H9 (cell line): ENCODE measurements around the gene MGLL. TPM values are rescaled to one million over a fixed set of nuclear protein-coding genes. Genes with fewer than 3 reads are reported as not detected.

ENCODE experiments used
- DNase-seq: peaks from one replicate; pipeline ENCODE4 v3.0.0-alpha.2; 2017
- H2AFZ ChIP-seq: one replicate; pipeline ENCODE4 v1.6.1; 2013; ENCODE audit warnings: mild to moderate bottlenecking, low read length, control low read depth, moderate library complexity
- H2AK5ac ChIP-seq: 2 replicates; pipeline ENCODE4 v1.6.1; 2013; ENCODE audit warnings: low read length, control low read depth, mixed read lengths; ENCODE audit not compliant: insufficient read length
- H2BK120ac ChIP-seq: one replicate; pipeline ENCODE4 v1.6.1; 2013; ENCODE audit warnings: low read depth, mild to moderate bottlenecking, low read length, control low read depth, inconsistent platforms; ENCODE audit not compliant: poor library complexity, severe bottlenecking
- H2BK12ac ChIP-seq: 2 replicates; pipeline ENCODE4 v1.6.1; 2013; ENCODE audit warnings: low read length, control low read depth, mixed read lengths, low read depth; ENCODE audit not compliant: insufficient read length
- H2BK15ac ChIP-seq: 2 replicates; pipeline ENCODE4 v1.6.1; 2013; ENCODE audit warnings: low read depth, low read length, control low read depth
- H2BK20ac ChIP-seq: one replicate; pipeline ENCODE4 v1.6.1; 2013; ENCODE audit warnings: low read depth, mild to moderate bottlenecking, low read length, control low read depth, inconsistent platforms; ENCODE audit not compliant: poor library complexity, severe bottlenecking
- H2BK5ac ChIP-seq: 2 replicates; pipeline ENCODE4 v1.6.1; 2013; ENCODE audit warnings: low read length, control low read depth, mixed read lengths; ENCODE audit not compliant: insufficient read length
- H3K14ac ChIP-seq: 2 replicates; pipeline ENCODE4 v1.6.1; 2013; ENCODE audit warnings: low read length, control low read depth; ENCODE audit not compliant: insufficient read depth
- H3K18ac ChIP-seq: 2 replicates; pipeline ENCODE4 v1.6.1; 2013; ENCODE audit warnings: low read depth, mild to moderate bottlenecking, mixed read lengths, low read length, control low read depth; ENCODE audit not compliant: insufficient read length
- H3K23ac ChIP-seq: 2 replicates; pipeline ENCODE4 v1.6.1; 2013; ENCODE audit warnings: low read length, control low read depth, mixed read lengths, low read depth; ENCODE audit not compliant: insufficient read length
- H3K23me2 ChIP-seq: 2 replicates; pipeline ENCODE4 v1.6.1; 2013; ENCODE audit warnings: low read depth, mild to moderate bottlenecking, mixed read lengths, low read length, control low read depth; ENCODE audit not compliant: insufficient read length, poor library complexity, severe bottlenecking
- H3K27ac ChIP-seq: 2 replicates; pipeline ENCODE4 v1.5.1; 2013; ENCODE audit warnings: low read length, control low read depth, mixed read lengths, low read depth; ENCODE audit not compliant: insufficient read length
- H3K27me3 ChIP-seq: 2 replicates; pipeline ENCODE4 v1.6.1; 2013; ENCODE audit warnings: low read length, control low read depth, inconsistent platforms; ENCODE audit not compliant: insufficient read depth
- H3K4ac ChIP-seq: 2 replicates; pipeline ENCODE4 v1.6.1; 2013; ENCODE audit warnings: low read depth, mild to moderate bottlenecking, control low read depth, inconsistent platforms, low read length, moderate library complexity
- H3K4me1 ChIP-seq: 2 replicates; pipeline ENCODE4 v1.6.1; 2013; ENCODE audit warnings: low read length, control low read depth, inconsistent platforms; ENCODE audit not compliant: insufficient read depth
- H3K4me2 ChIP-seq: 2 replicates; pipeline ENCODE4 v1.6.1; 2013; ENCODE audit warnings: low read length, control low read depth, mixed read lengths; ENCODE audit not compliant: insufficient read length, insufficient read depth
- H3K56ac ChIP-seq: 2 replicates; pipeline ENCODE4 v1.6.1; 2013; ENCODE audit warnings: low read depth, mild to moderate bottlenecking, mixed read lengths, low read length, control low read depth; ENCODE audit not compliant: insufficient read length
- H3K79me1 ChIP-seq: 2 replicates; pipeline ENCODE4 v1.6.1; 2013; ENCODE audit warnings: low read depth, mild to moderate bottlenecking, moderate library complexity, low read length, control low read depth, inconsistent platforms; ENCODE audit not compliant: insufficient read depth, poor library complexity, severe bottlenecking
- H3K79me2 ChIP-seq: 2 replicates; pipeline ENCODE4 v1.6.1; 2013; ENCODE audit warnings: low read length, control low read depth, inconsistent platforms; ENCODE audit not compliant: insufficient read depth
- H3K9ac ChIP-seq: 2 replicates; pipeline ENCODE4 v1.6.1; 2013; ENCODE audit warnings: low read length, control low read depth, mixed read lengths; ENCODE audit not compliant: insufficient read length; ENCODE audit errors: extremely low read depth
- H3K9me3 ChIP-seq: one replicate; pipeline ENCODE4 v1.6.1; 2013; ENCODE audit warnings: low read depth, low read length, inconsistent platforms; ENCODE audit not compliant: control insufficient read depth
- H3T11ph ChIP-seq: one replicate; pipeline ENCODE4 v1.6.1; 2013; ENCODE audit warnings: mild to moderate bottlenecking, low read length, control low read depth, inconsistent platforms
- H4K20me1 ChIP-seq: one replicate; pipeline ENCODE4 v1.6.1; 2013; ENCODE audit not compliant: control insufficient read depth, insufficient read length, insufficient read depth
- H4K5ac ChIP-seq: 2 replicates; pipeline ENCODE4 v1.6.1; 2013; ENCODE audit warnings: low read depth, mild to moderate bottlenecking, mixed read lengths, low read length, control low read depth; ENCODE audit not compliant: insufficient read length
- H4K8ac ChIP-seq: replicated peaks from 2 replicates; pipeline ENCODE4 v1.6.1; 2013; ENCODE audit warnings: low read length, control low read depth, mixed read lengths, low read depth; ENCODE audit not compliant: insufficient read length
- H4K91ac ChIP-seq: 2 replicates; pipeline ENCODE4 v1.6.1; 2013; ENCODE audit warnings: low read depth, mild to moderate bottlenecking, moderate library complexity, mixed read lengths, low read length, control low read depth; ENCODE audit not compliant: insufficient read length
- H3K27ac Mint-ChIP-seq, 3 experiments: 2 replicates in 2 of 3; 3 replicates in 1 of 3; pipeline ENCODE4 v1.8.0; 2020 to 2021; ENCODE audit warnings: mixed read lengths in 3 of 3, mild to moderate bottlenecking in 1 of 3, moderate library complexity in 1 of 3
- H3K27me3 Mint-ChIP-seq: 2 replicates; pipeline ENCODE4 v1.8.0; 2021; ENCODE audit warnings: low read depth, mild to moderate bottlenecking, moderate library complexity, mixed read lengths
- H3K36me3 Mint-ChIP-seq, 3 experiments: 2 replicates in 2 of 3; 3 replicates in 1 of 3; pipeline ENCODE4 v1.8.0; 2020 to 2021; ENCODE audit warnings: low read depth in 3 of 3, mixed read lengths in 3 of 3; ENCODE audit not compliant: insufficient read depth in 1 of 3
- H3K4me1 Mint-ChIP-seq, 2 experiments: 2 replicates each; pipeline ENCODE4 v1.8.0; 2020; ENCODE audit warnings: mixed read lengths in 2 of 2
- H3K4me3 Mint-ChIP-seq, 2 experiments: 2 replicates in 1 of 2; 3 replicates in 1 of 2; pipeline ENCODE4 v1.8.0; 2020 to 2021; ENCODE audit warnings: mild to moderate bottlenecking in 2 of 2, mixed read lengths in 2 of 2, moderate library complexity in 1 of 2
- H3K9me3 Mint-ChIP-seq, 2 experiments: 2 replicates in 1 of 2; 3 replicates in 1 of 2; pipeline ENCODE4 v1.8.0; 2020; ENCODE audit warnings: mild to moderate bottlenecking in 2 of 2, mixed read lengths in 2 of 2, moderate library complexity in 1 of 2
- CTCF ChIP-seq: fragments of 200-600 bp; sonication (generic); conservative IDR thresholded peaks from 3 replicates; pipeline ENCODE4 v1.8.0; 2021; ENCODE audit warnings: antibody characterized with exemption, mild to moderate bottlenecking
- WGBS: extraction: QIAGEN DNeasy Blood & Tissue Kit; methylation state at CpG from one replicate; pipeline ENCODE4 v1.1.7; 2013; ENCODE audit warnings: missing lambda C conversion rate, low lambda C conversion rate, mixed read lengths; ENCODE audit not compliant: insufficient read length; ENCODE audit errors: extremely low coverage; 5-methylcytosine and 5-hydroxymethylcytosine counted together
- total RNA-seq: library from RNA; stranded (reverse); gene quantifications from 2 replicates; pipeline ENCODE4 v1.2.1, GENCODE V29; 2021

Gene MGLL
- total RNA-seq, 1 experiment from 2014 or later = 0.11 TPM

- no peak overlapping the region for H3K18ac ChIP-seq
- peaks cover 22 to 29% of the 10 kb centered on the region in 2 experiments for H3K4me1 Mint-ChIP-seq
- H3K4me1 ChIP-seq = no peaks in the 10 kb centered on the region
- no CpG with 5 or more reads among the region's 2 CpGs for WGBS
- no peak overlapping the region for H3T11ph ChIP-seq
- no peak overlapping the region for H2BK12ac ChIP-seq
- no peaks in the 10 kb centered on the region for H3K23me2 ChIP-seq
- no peak overlapping the region for H3K9ac ChIP-seq
- peaks cover 3 to 7% of the 10 kb centered on the region in 2 experiments; a peak in 4 of 5 replicates for H3K9me3 Mint-ChIP-seq
- H3K9me3 ChIP-seq = no peaks in the 10 kb centered on the region
- H2BK5ac ChIP-seq = no peak overlapping the region
- H4K20me1 ChIP-seq = no peaks in the 10 kb centered on the region
- no peak overlapping the region for H3K27ac Mint-ChIP-seq
- H3K4me2 ChIP-seq = no peak overlapping the region
- H2BK15ac ChIP-seq = no peak overlapping the region
- no peaks in the 10 kb centered on the region for H3K79me2 ChIP-seq
- no peak overlapping the region for H4K91ac ChIP-seq
- TF ChIP-seq CTCF = no peak
- no peak overlapping the region for H3K56ac ChIP-seq
- no peak overlapping the region for H4K5ac ChIP-seq
- no peak overlapping the region for H3K4me3 Mint-ChIP-seq
- no peak overlapping the region for H2AFZ ChIP-seq
- H3K27ac ChIP-seq = no peak overlapping the region
- DNase-seq = no peak
- 0 out of 7 replicates have a peak, but pooled peaks cover 0 to under 1% (median under 1%) of the 10 kb centered on the region in 3 experiments for H3K36me3 Mint-ChIP-seq
- no peak overlapping the region for H4K8ac ChIP-seq
- no peak overlapping the region for H3K23ac ChIP-seq
- no peak overlapping the region for H2BK120ac ChIP-seq
- no peaks in the 10 kb centered on the region for H3K27me3 ChIP-seq
- no peaks in the 10 kb centered on the region for H3K79me1 ChIP-seq
- H2AK5ac ChIP-seq = no peak overlapping the region
- H2BK20ac ChIP-seq = no peak overlapping the region
- H3K4ac ChIP-seq = no peak overlapping the region
- H3K27me3 Mint-ChIP-seq = peaks cover 9% of the 10 kb centered on the region
- no peak overlapping the region for H3K14ac ChIP-seq
Observed at GRCh38 chr3:127708837-127709236, 113.5 kb downstream of the MGLL start.
